Measurements from ENCODE around the gene AVEN. TPM values are rescaled to one million over a fixed set of nuclear protein-coding genes. Genes with fewer than 3 reads are reported as not detected.

Gene AVEN
- total RNA-seq, 1 donor from 2014 or later = 17.1 TPM

GRCh38 chr15:33903661-33904060 lies 135.3 kb downstream of the AVEN start:
- Mint-ChIP-seq H3K9me3 (no peaks in the 10 kb centered on the region), H3K27me3 (no peaks in the 10 kb centered on the region)

GRCh38 chr15:33902043-33902442 lies 137.0 kb downstream of the AVEN start:
- H3K9me3 Mint-ChIP-seq = no peaks in the 10 kb centered on the region
- intact Hi-C loops (cut with micrococcal nuclease) = no loop called here
- no peak overlapping the region for H3K4me3 Mint-ChIP-seq
- H3K27me3 Mint-ChIP-seq = no peaks in the 10 kb centered on the region
- H3K4me1 Mint-ChIP-seq = peaks cover 2% of the 10 kb centered on the region
- H3K36me3 Mint-ChIP-seq (ENCODE audit: low read depth) = no peaks in the 10 kb centered on the region
- DNase-seq = no peak
- no peak overlapping the region for H3K27ac Mint-ChIP-seq

More at GRCh38 chr15:33903661-33904060, 135.3 kb downstream of the AVEN start:
- no peak overlapping the region for H3K4me3 Mint-ChIP-seq
- H3K27ac Mint-ChIP-seq = no peak overlapping the region
- intact Hi-C loops (cut with micrococcal nuclease) = no loop called here
- DNase-seq = no peak
- H3K36me3 Mint-ChIP-seq (ENCODE audit: low read depth) = no peaks in the 10 kb centered on the region
- no peaks in the 10 kb centered on the region for H3K4me1 Mint-ChIP-seq

DNA sequence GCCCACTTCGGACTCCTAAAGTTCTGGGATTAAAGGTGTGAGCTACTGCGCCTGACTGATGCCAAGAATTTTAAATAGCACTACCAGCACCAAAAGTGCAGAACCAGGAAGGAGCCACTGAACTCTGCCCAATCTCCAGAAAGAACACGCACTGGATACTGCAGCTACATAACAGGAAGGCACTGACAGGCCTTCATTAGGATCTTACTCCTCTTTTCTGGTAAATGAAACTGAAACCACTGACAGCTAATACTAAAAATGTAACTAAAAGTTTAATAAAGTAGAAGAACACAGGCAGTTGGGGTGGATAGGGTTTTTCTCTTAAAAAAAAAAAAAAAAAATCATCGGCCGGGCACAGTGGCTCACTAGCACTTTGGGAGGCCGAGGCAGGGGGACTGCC lies 144.8 kb downstream of the AVEN start:
- H3K4me1 Mint-ChIP-seq = peaks cover 9% of the 10 kb centered on the region
- DNase-seq = no peak
- no peak overlapping the region for H3K4me3 Mint-ChIP-seq
- no peaks in the 10 kb centered on the region for H3K27me3 Mint-ChIP-seq
- intact Hi-C loops (cut with micrococcal nuclease) = no loop called here
- no peaks in the 10 kb centered on the region for H3K36me3 Mint-ChIP-seq (ENCODE audit: low read depth)
- H3K9me3 Mint-ChIP-seq = no peaks in the 10 kb centered on the region
- H3K27ac Mint-ChIP-seq = no peak overlapping the region

- Mint-ChIP-seq H3K27me3 (no peaks in the 10 kb centered on the region), H3K9me3 (no peaks in the 10 kb centered on the region), H3K4me1 (no peaks in the 10 kb centered on the region), H3K27ac (no peak overlapping the region), H3K36me3 (ENCODE audit: low read depth) (no peaks in the 10 kb centered on the region), H3K4me3 (no peak overlapping the region)
- intact Hi-C loops (cut with micrococcal nuclease) = no loop called here
- no peak for DNase-seq
Observed at GRCh38 chr15:33888176-33888575, 150.8 kb downstream of the AVEN start.

- intact Hi-C loops (cut with micrococcal nuclease) = no loop called here
- Mint-ChIP-seq H3K27me3 (peaks cover 2% of the 10 kb centered on the region), H3K4me1 (no peaks in the 10 kb centered on the region), H3K4me3 (no peak overlapping the region), H3K36me3 (ENCODE audit: low read depth) (no peaks in the 10 kb centered on the region), H3K27ac (no peak overlapping the region), H3K9me3 (peaks cover 5% of the 10 kb centered on the region)
- DNase-seq = no peak
Observed at GRCh38 chr15:33882921-33883320, 156.1 kb downstream of the AVEN start.

DNA sequence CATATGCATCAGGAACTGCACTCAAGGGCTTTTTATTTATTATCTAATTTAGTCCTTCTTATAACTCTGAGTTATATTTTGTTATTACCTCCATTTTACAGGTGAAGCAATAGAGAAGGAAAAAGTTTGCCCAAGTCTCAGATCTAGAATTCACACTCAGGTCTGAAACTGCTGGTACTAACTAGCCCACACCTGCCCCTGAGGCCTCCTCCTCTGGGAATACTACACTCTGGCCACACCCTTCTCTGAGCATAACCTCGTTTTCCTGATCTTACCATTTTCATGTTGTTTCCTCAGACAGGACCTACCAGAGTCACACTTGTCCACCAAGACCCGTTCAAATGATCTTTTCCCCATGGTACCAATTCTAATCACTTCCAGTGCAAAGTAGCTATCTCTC lies 164.8 kb downstream of the AVEN start:
- Mint-ChIP-seq H3K36me3 (ENCODE audit: low read depth) (no peaks in the 10 kb centered on the region), H3K27me3 (no peaks in the 10 kb centered on the region), H3K4me3 (no peak overlapping the region), H3K27ac (no peak overlapping the region), H3K4me1 (no peaks in the 10 kb centered on the region), H3K9me3 (no peaks in the 10 kb centered on the region)
- DNase-seq = no peak
- intact Hi-C loops (cut with micrococcal nuclease) = no loop called here

DNA sequence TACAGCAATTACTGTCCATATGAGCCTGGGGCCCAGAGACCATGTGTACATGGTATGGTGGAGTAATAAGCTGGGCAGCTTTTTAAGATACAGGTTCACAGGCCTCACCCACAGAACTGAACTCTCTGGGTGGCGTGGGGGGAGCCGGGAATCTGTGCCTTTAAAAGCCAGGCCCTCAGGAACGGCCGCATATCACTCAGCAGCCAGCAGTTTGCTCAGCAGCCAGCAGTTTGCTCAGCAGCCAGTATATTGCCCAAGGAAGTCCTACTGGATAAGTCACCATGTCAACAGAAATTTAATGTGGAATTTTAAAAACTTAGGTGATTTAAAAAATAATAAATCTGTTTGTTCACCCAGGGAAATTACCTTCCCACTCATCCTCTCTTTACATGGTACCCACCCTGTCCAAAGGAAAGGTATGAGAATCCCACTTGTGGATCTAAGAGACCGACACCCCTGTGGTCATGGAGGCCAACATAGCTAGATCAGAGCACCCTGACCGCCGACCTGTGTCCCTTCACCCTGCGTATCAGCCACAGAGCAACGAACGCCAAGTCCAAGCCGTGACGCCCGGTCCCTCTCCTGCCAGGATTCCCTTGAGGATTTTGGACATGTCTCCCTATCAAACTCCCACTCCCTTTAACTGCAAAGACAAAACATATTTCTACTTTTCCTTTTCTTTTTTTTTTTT lies 166.4 kb downstream of the AVEN start:
- no peaks in the 10 kb centered on the region for H3K27me3 Mint-ChIP-seq
- no peaks in the 10 kb centered on the region for H3K36me3 Mint-ChIP-seq (ENCODE audit: low read depth)

DNA sequence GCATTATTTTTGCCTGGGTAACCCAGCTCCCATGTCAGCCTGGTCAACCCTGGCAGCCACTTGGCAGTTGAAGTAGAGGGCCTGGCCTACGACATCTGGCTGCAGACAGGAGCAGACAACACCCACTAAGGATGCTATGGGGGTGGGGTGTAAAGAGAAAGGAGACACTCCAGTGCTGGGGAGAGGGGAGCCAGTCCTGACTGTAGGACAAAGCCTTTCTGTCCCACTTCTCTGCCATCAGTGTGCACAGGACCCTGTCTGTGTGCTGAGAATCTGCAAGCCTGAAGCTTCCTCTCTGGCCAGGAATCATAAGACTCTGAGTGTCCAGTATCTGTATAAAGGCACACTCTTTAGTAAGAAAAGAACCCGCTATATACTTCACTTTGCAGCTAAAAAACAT lies 167.0 kb downstream of the AVEN start:
- no peak overlapping the region for H3K4me3 Mint-ChIP-seq
- DNase-seq = no peak
- no peaks in the 10 kb centered on the region for H3K9me3 Mint-ChIP-seq
- H3K4me1 Mint-ChIP-seq = no peaks in the 10 kb centered on the region
- H3K27ac Mint-ChIP-seq = no peak overlapping the region
- no peaks in the 10 kb centered on the region for H3K36me3 Mint-ChIP-seq (ENCODE audit: low read depth)
- intact Hi-C loops (cut with micrococcal nuclease) = no loop called here
- H3K27me3 Mint-ChIP-seq = no peaks in the 10 kb centered on the region

More for the DNA sequence above, 166.4 kb downstream of the AVEN start:
- no peak for DNase-seq
- Mint-ChIP-seq H3K4me1 (no peaks in the 10 kb centered on the region), H3K4me3 (no peak overlapping the region), H3K27ac (no peak overlapping the region), H3K9me3 (no peaks in the 10 kb centered on the region)
- intact Hi-C loops (cut with micrococcal nuclease) = no loop called here

- Mint-ChIP-seq H3K4me3 (no peak overlapping the region), H3K27me3 (no peaks in the 10 kb centered on the region), H3K27ac (no peak overlapping the region), H3K4me1 (peaks cover 3% of the 10 kb centered on the region), H3K36me3 (ENCODE audit: low read depth) (peaks cover 3% of the 10 kb centered on the region), H3K9me3 (no peaks in the 10 kb centered on the region)
- DNase-seq = no peak
- intact Hi-C loops (cut with micrococcal nuclease) = no loop called here
Observed at GRCh38 chr15:33866101-33866737, 172.8 kb downstream of the AVEN start.

GRCh38 chr15:33865416-33865815 lies 173.6 kb downstream of the AVEN start:
- H3K27ac Mint-ChIP-seq = no peak overlapping the region
- H3K4me1 Mint-ChIP-seq = peaks cover 3% of the 10 kb centered on the region
- no peaks in the 10 kb centered on the region for H3K9me3 Mint-ChIP-seq
- intact Hi-C loops (cut with micrococcal nuclease) = no loop called here
- no peaks in the 10 kb centered on the region for H3K27me3 Mint-ChIP-seq
- no peak overlapping the region for H3K4me3 Mint-ChIP-seq
- H3K36me3 Mint-ChIP-seq (ENCODE audit: low read depth) = peaks cover 3% of the 10 kb centered on the region
- no peak for DNase-seq

GRCh38 chr15:33864360-33865075 lies 174.5 kb downstream of the AVEN start:
- Mint-ChIP-seq H3K27me3 (no peaks in the 10 kb centered on the region), H3K4me3 (no peak overlapping the region), H3K4me1 (peaks cover 3% of the 10 kb centered on the region), H3K36me3 (ENCODE audit: low read depth) (peaks cover 3% of the 10 kb centered on the region), H3K27ac (no peak overlapping the region), H3K9me3 (no peaks in the 10 kb centered on the region)
- DNase-seq = no peak
- intact Hi-C loops (cut with micrococcal nuclease) = no loop called here

- intact Hi-C loops (cut with micrococcal nuclease) = no loop called here
- Mint-ChIP-seq H3K4me3 (no peak overlapping the region), H3K27me3 (no peaks in the 10 kb centered on the region), H3K9me3 (no peaks in the 10 kb centered on the region), H3K27ac (no peak overlapping the region), H3K36me3 (ENCODE audit: low read depth) (peaks cover 3% of the 10 kb centered on the region), H3K4me1 (peaks cover 3% of the 10 kb centered on the region)
- DNase-seq = no peak
Observed at GRCh38 chr15:33860754-33861153, 178.2 kb downstream of the AVEN start.

DNA sequence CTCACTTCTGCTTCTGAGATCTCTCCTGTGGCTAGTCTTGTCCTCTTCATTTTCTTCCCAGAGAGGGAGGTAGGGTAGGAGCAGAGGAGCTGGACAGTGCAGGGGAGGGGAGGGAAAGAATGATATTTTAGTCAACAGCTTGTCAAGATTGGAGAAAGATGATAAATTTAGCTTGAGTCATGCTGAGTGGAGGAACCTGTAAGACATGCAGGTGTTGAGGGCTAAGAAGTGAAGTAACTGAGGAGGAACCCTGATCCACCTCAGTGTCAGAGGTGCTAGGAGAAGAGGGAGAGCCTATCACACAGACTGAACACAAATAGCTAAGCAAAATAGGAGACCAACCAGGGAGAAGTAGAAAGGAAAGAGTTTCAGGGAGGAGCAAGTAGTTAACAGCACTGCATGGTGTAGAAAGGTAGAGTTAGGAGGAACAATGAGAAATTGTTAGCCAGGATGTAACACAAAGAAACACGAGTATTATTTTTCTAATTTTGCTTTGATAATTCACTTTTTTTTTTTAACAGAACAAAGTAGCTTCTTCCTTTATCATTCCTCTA lies 178.9 kb downstream of the AVEN start:
- Mint-ChIP-seq H3K27me3 (no peaks in the 10 kb centered on the region), H3K36me3 (ENCODE audit: low read depth) (peaks cover 2% of the 10 kb centered on the region), H3K4me3 (no peak overlapping the region), H3K27ac (no peak overlapping the region), H3K4me1 (peaks cover 3% of the 10 kb centered on the region), H3K9me3 (no peaks in the 10 kb centered on the region)
- intact Hi-C loops (cut with micrococcal nuclease) = no loop called here
- DNase-seq = no peak

GRCh38 chr15:33858836-33859235 lies 180.2 kb downstream of the AVEN start:
- intact Hi-C loops (cut with micrococcal nuclease) = no loop called here
- no peaks in the 10 kb centered on the region for H3K36me3 Mint-ChIP-seq (ENCODE audit: low read depth)
- H3K27me3 Mint-ChIP-seq = no peaks in the 10 kb centered on the region
- H3K4me3 Mint-ChIP-seq = no peak overlapping the region
- no peaks in the 10 kb centered on the region for H3K9me3 Mint-ChIP-seq
- no peaks in the 10 kb centered on the region for H3K4me1 Mint-ChIP-seq
- H3K27ac Mint-ChIP-seq = no peak overlapping the region
- no peak for DNase-seq
